Esophagus muscularis mucosa (tissue), 2 donors: Measurements from ENCODE around the gene CEP41.

ENCODE experiments used
- POLR2A ChIP-seq: fragments of 450-650 bp; IDR thresholded peaks from one replicate; pipeline ENCODE4 v1.6.1; 2017; ENCODE audit warnings: antibody characterized with exemption, moderate library complexity, mild to moderate bottlenecking, low read depth
- POLR2AphosphoS5 ChIP-seq, 2 donors: sonication (generic); formaldehyde crosslinking; IDR thresholded peaks; one replicate each; pipeline ENCODE4 v1.6.1; 2017; ENCODE audit warnings: antibody characterized with exemption in 2 of 2

DNA sequence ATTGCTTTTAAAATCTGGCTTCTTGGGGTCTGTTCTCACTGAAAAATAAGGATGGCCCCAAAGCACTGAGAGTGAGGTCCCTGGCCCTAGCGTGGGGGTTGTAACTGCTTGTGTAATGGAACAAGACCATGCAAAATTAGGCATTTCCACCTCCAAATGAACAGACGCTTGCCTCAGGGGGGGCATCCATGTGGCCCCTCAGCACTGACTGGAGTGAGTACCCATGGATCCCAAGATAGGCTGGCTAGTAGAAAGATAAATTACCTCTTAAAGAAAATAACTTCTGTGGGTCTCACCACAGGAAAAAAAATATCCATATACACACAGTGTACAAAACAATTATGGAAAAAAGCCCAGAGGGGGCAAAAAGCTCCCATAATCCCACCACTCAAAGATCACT is 75.7 kb downstream of the CEP41 start:
- TF ChIP-seq POLR2AphosphoS5 (IDR thresholded peaks at IDR 0.05) = no peak
- no peak for TF ChIP-seq POLR2A
